NCI-H187 treated with DMSO at 0.1 percent for 48 hours (cell line): ENCODE results near the gene CRBN.

Experiments
- DNase-seq: peaks from one replicate; lab custom pipeline; 2025; lab: John Stamatoyannopoulos, UW

CRBN gene

DNA sequence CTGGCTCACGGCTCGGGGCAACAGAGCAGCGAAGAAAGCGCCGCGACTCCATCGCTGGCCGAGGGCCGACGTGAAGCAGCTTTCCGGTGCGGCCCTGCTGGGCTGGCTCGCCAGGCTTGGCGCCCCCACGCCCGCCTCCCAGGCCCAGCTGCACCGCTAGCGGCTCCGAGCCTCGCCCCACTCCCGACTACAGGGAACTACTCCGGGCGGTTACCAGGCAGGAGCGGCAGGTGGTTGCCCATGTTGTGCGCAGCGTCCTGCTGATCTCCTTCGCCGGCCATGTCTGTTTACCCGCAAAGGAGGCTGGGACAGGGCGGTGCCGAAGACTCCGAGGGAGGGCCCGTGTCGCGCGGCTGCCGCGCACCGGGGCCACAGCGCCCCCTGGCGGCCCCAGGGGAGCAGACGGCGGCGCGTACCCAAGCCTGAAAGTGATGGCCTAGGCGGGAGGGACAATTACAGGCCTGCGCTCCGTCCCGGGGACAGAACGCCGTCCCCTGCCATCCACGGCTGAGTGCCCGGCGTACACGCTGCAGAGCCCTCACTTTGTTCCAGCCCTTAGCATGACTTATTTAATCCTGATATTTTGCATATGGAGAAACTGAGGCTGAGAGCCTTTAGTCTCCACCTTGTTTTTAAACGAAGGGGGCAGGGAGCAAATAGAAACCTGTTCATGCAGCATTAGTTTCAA lies at the start of gene CRBN:
TSS of gene CRBN (minus strand) at position 285 of the 688 bp plus-strand sequence. CDS start at position 281, 4 bp downstream.
- DNase-seq, result no peak

DNA sequence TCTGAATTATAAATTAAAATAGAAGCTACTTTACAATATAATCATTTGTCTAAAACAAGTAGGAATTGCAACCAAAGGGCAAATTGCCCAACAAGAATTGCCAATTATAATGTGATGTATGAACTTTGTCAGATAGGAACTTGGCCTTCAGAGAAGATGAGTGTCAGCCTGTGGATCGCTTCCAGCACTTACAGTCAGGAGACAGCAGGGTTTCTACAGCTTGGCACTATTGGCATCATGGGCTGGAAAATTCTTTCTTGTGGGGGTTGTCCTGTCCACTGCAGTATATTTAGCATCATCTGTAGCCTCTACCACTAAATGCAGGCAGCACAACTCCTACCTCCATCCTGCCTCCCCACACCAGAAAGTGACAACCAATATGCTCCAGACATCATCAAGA lies 48.1 kb upstream of the CRBN start:
- no peak for DNase-seq

GRCh38 chr3:3221528-3221927 lies 42.0 kb upstream of the CRBN start:
- DNase-seq, result no peak

- no peak for DNase-seq
Measured at GRCh38 chr3:3216401-3216800, 36.9 kb upstream of the CRBN start.

GRCh38 chr3:3212781-3213440 lies 33.4 kb upstream of the CRBN start:
- DNase-seq, result no peak

- DNase-seq, result no peak
Measured at GRCh38 chr3:3209714-3210113, 30.2 kb upstream of the CRBN start.

DNA sequence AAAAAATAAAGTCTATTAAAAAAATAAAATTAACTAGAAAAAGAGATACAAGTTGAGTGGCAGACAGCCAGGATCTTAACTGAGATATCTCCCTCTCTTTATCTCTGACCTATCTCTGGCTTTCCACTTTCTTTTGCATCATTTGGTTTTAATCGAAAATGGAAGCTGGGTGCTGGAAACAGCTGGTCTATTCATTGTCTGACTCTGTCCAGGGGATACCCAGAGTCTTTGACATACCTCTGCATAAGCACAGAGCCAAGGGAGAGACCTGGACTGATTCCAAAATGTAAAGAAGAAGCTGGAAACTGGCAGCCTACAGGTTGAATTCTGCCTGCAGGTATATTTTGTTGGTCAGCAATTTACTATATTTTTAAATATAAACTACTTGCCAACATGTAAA lies 29.6 kb upstream of the CRBN start:
- DNase-seq, result no peak

- no peak for DNase-seq
Measured at GRCh38 chr3:3201611-3202010, 22.1 kb upstream of the CRBN start.

DNA sequence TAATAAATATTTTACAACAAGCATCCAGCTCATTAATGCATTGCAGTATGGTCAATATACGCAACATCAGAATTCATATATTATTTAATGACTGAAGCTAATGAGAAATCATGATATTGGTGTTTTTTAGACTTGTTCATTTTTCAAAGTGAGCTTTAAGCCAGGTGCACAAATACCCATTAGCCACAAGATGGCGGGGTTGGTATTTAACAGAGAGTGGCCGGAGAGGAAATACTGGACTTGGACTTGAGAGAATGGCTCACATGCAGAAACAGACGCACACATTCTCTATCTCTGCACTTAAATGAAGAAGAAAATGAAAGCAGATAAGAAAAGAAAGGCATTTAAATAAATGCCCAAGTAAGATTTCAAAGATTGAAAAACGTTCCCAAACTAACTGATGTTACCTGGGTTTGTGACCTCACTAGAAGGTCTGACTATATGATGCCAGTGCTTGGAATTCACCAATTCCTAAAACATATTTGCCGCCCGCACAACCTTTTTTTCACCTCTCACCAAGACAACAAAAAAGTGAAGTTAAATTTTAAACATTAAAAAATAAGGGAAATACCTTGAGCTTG lies 21.2 kb upstream of the CRBN start:
- no peak for DNase-seq

- DNase-seq, result no peak
Measured at GRCh38 chr3:3199306-3199705, 19.8 kb upstream of the CRBN start.

DNA sequence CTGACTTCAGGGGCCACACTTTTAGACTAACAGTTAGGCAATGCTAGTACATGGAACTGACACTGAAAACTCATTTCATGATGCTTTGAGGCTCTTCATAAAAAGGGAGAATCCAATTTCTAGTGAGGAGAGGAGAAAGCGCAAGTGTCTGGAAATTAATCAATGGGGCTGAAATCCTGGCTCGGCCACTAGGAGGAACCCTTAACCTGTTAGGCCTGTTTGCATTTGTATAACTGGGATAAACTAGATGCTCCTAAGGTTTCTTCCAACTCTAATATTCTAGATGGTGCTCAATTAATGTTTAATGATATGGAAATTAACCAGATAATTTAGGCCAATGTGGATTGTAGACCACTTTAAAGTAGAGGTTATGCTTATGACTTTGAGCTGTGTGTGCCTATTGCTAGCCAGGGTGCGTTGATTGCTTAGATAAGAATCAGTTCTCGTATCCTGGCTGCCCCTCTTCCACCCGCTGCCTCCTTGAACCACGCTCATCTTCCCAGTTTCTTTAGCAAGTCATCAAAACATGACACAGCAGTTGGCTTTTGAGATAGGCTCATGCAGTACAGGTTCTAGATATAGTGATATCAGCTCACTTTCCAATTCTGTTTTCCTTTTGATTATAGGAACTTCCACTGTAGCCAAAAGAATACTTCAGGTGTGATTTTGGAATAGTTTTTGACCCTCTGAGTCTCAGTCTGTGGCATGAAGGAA lies 16.8 kb upstream of the CRBN start:
- DNase-seq, result no peak

- DNase-seq, result no peak
Measured at GRCh38 chr3:3194861-3195260, 15.4 kb upstream of the CRBN start.

DNA sequence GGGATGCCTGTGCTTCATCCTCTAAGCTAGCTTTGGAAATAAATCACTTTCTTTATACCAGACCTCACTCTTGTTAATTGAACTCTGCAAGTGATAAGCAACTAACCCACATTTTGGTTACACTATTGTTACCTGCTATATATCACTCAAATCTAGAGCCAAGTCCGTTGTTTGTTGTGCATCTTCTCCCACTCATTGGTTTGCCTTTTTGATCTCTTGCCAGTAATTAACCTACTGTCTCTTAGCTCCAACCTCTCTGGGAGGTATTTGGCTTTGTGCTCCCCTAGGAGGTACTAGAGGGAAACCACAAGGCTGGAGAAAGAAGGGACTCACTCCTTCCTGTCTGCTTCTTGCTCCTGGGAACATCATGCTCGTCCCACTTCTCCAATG lies 12.8 kb upstream of the CRBN start:
- DNase-seq, result no peak

GRCh38 chr3:3191675-3192285 lies 12.3 kb upstream of the CRBN start:
- no peak for DNase-seq

DNA sequence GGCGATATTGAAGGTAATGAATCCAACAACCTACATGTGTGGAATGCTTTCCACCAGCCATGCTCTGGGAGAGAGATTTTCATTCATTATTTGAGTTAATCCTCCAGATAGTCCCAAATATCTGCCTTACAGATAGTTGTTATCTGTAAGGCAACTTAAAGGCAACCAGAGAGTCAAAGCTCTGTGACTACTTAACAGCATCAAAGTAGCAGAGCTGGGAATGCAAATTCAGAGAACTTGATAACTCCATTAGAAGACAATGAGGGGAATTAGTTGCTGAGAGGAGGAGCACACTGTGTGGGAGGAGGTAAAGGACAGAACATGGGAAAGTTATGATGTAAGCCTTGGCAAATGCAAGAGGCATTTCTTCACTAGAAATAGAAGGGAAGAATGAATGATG lies 10.5 kb upstream of the CRBN start:
- no peak for DNase-seq

DNA sequence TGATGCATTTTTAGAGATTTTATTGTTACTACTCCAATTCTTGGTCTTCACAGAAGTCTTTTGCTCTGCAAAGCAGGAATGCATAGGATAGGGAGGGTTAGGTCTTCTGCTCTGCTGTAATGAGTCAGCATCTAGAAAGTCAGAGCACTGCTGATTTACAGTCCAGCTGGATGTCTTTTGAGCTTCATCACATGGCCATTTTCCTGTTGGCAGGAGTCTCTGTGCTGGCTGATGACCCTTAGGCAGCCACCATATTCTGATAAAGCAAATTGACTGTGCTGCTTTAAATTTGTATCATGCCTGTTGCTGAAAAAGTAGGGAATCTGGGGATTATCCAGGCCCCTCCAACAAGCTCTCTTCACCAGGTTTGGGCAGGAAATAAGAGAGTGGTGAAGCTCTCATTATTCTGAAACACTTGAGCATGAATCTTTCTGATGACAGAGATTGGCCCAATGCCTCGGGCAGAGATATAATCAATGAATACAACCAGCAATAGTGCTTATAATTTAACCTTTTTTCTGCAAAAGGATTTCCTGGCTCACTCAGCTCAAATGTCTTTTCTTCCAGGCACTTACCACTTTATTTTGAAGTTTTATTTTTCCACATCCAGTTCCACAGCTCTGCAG lies 9.7 kb upstream of the CRBN start:
- DNase-seq, result no peak

GRCh38 chr3:3184876-3185275 lies 5.4 kb upstream of the CRBN start:
- DNase-seq, result no peak

DNA sequence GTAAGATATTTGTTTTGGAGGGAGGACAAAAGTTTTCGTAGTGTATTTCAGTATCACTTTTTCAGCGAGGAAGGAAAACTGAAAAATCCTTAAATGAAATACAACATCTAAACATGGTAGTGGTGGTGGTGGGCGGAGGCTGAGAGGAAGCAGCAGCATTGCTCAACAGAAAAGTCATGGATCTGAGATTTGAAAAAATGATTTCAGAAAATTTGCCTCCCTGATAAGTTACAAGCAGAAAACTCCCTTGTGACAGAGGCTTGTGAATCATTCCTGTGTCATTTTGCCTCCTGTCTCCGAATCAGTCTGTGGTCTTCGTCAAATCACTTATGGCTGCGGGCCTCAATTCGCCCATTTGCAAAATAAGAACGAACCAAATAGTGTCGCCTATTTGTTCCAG lies 965 bp upstream of the CRBN start:
- DNase-seq, result no peak

GRCh38 chr3:3178498-3179328 lies 778 bp downstream of the CRBN start:
- DNase-seq, result no peak

DNA sequence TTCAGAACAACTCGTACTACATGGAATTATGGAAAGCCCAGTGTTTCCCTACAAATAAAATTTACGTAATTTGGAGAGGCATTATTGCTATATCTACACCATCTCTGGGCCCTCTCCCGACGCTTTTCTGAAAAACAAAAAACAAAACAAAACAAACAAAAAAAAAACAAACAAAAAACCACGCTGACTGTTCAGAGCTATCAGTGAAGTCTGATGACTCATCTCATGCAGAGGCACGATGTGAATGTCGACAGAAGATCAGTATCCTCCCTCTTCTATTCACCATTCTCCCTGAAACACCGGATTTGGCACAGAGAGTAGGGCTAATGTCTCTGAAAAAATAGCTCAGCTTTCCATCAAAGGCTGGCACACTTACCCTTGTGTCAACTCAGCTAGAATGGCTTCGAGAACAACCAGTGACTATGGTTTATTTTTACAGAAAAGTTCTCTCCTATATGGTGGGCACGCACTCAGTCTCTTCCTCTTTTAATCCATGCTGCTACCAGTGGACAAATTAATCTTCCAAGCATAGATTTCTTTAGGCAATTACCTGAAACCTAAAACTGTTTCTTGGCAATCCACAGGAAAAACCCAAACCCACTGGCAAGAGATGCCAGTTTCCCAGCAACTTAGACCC lies 1.5 kb downstream of the CRBN start:
- no peak for DNase-seq

DNA sequence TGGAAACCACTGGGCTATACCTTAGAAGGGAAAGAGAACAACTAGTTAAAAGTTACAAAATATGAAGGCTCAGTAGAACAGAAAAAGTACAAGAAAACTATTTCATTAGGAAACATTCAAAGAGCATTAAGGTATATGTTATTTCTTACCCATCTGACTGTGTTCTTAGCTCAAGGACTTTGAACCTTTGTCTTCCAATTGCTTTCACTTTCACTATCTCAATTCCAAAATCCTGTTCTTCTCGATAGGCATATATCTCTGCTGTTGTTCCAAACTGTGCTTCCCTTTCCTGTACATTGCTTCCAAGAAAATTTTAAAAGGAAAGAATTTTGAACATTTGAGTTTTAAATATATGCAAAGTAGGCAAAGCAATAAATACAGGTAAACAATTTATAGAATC lies 6.9 kb downstream of the CRBN start:
- DNase-seq, result no peak
